SU-DHL-6 (cell line): Measurements from ENCODE around the gene ALDH3A1.

Source experiments
- CTCF ChIP-seq: fragments of 200-600 bp; sonication (generic); IDR thresholded peaks from one replicate; pipeline ENCODE4 v1.5.1; 2017; ENCODE audit warnings: antibody characterized with exemption, mild to moderate bottlenecking, low read length, moderate library complexity; ENCODE audit not compliant: insufficient read depth, poor library complexity, severe bottlenecking
- EZH2phosphoT487 ChIP-seq: fragments of 200-600 bp; sonication (generic), shearing (Covaris generic); conservative IDR thresholded peaks from 2 replicates; pipeline ENCODE4 v1.6.1; 2018; ENCODE audit warnings: mild to moderate bottlenecking, antibody characterized with exemption, low read length, moderate library complexity, mixed read lengths

- TF ChIP-seq CTCF (no peak), EZH2phosphoT487 (no peak)
These were observed 28.5 kb downstream of the ALDH3A1 start for GRCh38 chr17:19719355-19720209.
